OCI-LY7 (cell line): ENCODE results near the gene SIL1. TPM values are rescaled to one million over a fixed set of nuclear protein-coding genes. Genes with fewer than 3 reads are reported as not detected.
A peak's percentile ranks its signal among the peaks of the same experiment; 100 is the strongest.

Experiments used
- BruUV-seq: library from RNA; stranded (reverse); fragments of 400-500 nt; replicated peaks from 2 replicates; lab custom pipeline; 2021; lab: Mats Ljungman, UMichigan
- CTCF ChIA-PET: fragments of 300-600 bp; sonication (Branson Sonifier 250); formaldehyde crosslinking; loops from one replicate; lab custom pipeline; 2022; ENCODE audit warnings: antibody characterized with exemption; ENCODE audit not compliant: unreplicated experiment; lab: Charles Lee
- POLR2A ChIA-PET: fragments of 300-600 bp; sonication (Branson Sonifier 250); formaldehyde crosslinking; loops from one replicate; lab custom pipeline; 2022; ENCODE audit warnings: antibody characterized with exemption; lab: Charles Lee
- DNase-seq: peaks from one replicate; pipeline ENCODE4 v3.0.0-alpha.2; 2015; ENCODE audit warnings: low spot score
- H2AFZ ChIP-seq: fragments of 200-600 bp; sonication (generic), shearing (Covaris generic); 2 replicates; pipeline ENCODE4 v1.6.1; 2014; ENCODE audit warnings: mild to moderate bottlenecking, antibody characterized with exemption, low read length, moderate library complexity
- H3K27ac ChIP-seq: fragments of 200-600 bp; sonication (generic); 2 replicates; pipeline ENCODE4 v1.5.1; 2014; ENCODE audit warnings: mixed run types, low read depth, mild to moderate bottlenecking, moderate library complexity, low read length, inconsistent platforms; ENCODE audit not compliant: poor library complexity, severe bottlenecking
- H3K36me3 ChIP-seq: fragments of 200-600 bp; sonication (generic); 2 replicates; pipeline ENCODE4 v1.6.1; 2014; ENCODE audit warnings: mild to moderate bottlenecking, antibody characterized with exemption, low read length, moderate library complexity, mixed read lengths; ENCODE audit not compliant: insufficient read depth
- H3K4me1 ChIP-seq: fragments of 200-600 bp; sonication (generic); 2 replicates; pipeline ENCODE4 v1.5.1; 2014; ENCODE audit warnings: mild to moderate bottlenecking, low read length; ENCODE audit not compliant: insufficient read depth, poor library complexity, severe bottlenecking
- H3K4me2 ChIP-seq: fragments of 200-600 bp; sonication (generic); 2 replicates; pipeline ENCODE4 v1.6.1; 2014; ENCODE audit warnings: mild to moderate bottlenecking, low read length
- H3K4me3 ChIP-seq: fragments of 200-600 bp; sonication (generic); 2 replicates; pipeline ENCODE4 v1.5.1; 2014; ENCODE audit warnings: mild to moderate bottlenecking, low read depth, low read length; ENCODE audit not compliant: poor library complexity, severe bottlenecking
- H3K79me2 ChIP-seq: fragments of 200-600 bp; sonication (generic); 2 replicates; pipeline ENCODE4 v1.6.1; 2016; ENCODE audit warnings: low read depth, mild to moderate bottlenecking, low read length, moderate library complexity, mixed read lengths; ENCODE audit not compliant: insufficient read depth
- H3K9me2 ChIP-seq: fragments of 200-600 bp; sonication (generic); 2 replicates; pipeline ENCODE4 v1.6.1; 2016; ENCODE audit warnings: mild to moderate bottlenecking, low read length, mixed read lengths; ENCODE audit not compliant: insufficient read depth
- H3K9me3 ChIP-seq: fragments of 200-600 bp; sonication (generic); 2 replicates; pipeline ENCODE4 v1.6.1; 2014; ENCODE audit warnings: mild to moderate bottlenecking, mixed run types, low read length, mixed read lengths
- H4K20me1 ChIP-seq: fragments of 200-600 bp; sonication (generic); 2 replicates; pipeline ENCODE4 v1.6.1; 2014; ENCODE audit warnings: mild to moderate bottlenecking, antibody characterized with exemption, low read length, moderate library complexity, mixed read lengths; ENCODE audit not compliant: insufficient read depth
- CTCF ChIP-seq: fragments of 200-600 bp; sonication (generic); conservative IDR thresholded peaks from 2 replicates; pipeline ENCODE4 v1.5.1; 2014; ENCODE audit warnings: mild to moderate bottlenecking, antibody characterized with exemption, low read length, moderate library complexity, mixed read lengths
- EZH2phosphoT487 ChIP-seq: fragments of 200-600 bp; sonication (generic); IDR thresholded peaks from 2 replicates; pipeline ENCODE4 v1.6.1; 2018; ENCODE audit warnings: low read depth, borderline replicate concordance, mild to moderate bottlenecking, mixed run types, antibody characterized with exemption, low read length, moderate library complexity, mixed read lengths
- intact Hi-C: fragments of 100-400 bp; cut with micrococcal nuclease; formaldehyde crosslinking; loops from one replicate; pipeline ENCODE4 v1.10.0; 2022; ENCODE audit not compliant: unreplicated experiment
- total RNA-seq, 2 experiments: library from RNA; depleted of rRNA in 1 of 2; stranded (reverse); fragments of >200 nt in 1 of 2; shearing (Covaris generic) in 1 of 2; gene quantifications; 2 replicates each; pipeline ENCODE4 v1.2.3, GENCODE V29; 2014 to 2022

SIL1 gene
- total RNA-seq, 2 experiments from 2014 or later = 9.2 to 22.8 TPM

DNA sequence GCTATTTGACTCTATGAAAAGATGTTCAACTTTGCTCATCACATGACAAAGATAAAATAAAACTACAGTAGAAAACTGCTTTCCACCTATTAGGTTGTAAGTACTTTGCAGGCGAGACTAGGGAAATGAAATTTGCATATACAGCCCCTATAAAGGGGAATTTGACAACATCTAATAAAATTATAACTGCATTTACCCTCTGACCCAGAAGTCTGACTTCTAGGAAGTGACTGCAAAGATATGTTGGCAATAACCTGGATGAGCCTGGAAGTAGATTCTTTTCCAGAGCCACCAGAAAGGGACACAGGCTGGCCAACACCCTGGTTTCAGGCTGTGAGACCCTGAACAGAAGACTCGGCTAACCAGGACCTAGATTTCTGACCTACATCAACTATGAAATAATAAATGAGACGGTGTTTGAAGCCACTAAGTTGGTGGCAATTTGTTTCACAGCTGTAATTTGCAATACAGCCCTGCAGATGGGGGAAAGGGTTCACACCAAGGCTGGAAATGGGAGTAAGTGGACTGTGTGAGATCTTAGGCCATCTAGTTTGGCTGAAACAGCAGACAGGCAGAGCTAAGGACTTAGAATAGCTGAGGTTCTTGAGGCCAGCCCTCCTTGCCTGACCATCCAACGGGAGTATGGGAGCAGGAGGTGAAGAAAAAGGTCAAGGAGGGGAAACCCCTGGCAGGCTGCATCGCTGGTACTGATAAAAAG, 106.6 kb downstream of the SIL1 start:
- TF ChIP-seq EZH2phosphoT487 (no peak), CTCF (no peak; the same call in 1 of the 2 replicates)
- no peak overlapping the region for H3K27ac ChIP-seq
- H3K36me3 ChIP-seq = no peaks in the 10 kb centered on the region
- H3K4me1 ChIP-seq = peaks cover 5% of the 10 kb centered on the region
- H3K79me2 ChIP-seq = no peaks in the 10 kb centered on the region
- ChIA-PET CTCF (no interaction called here), POLR2A (interaction anchor here (0.6 kb wide), 1 partner anchor 170 kb away, joined by 3 read pairs; no protein-coding TSS in a partner anchor)
- H3K9me2 ChIP-seq = no peaks in the 10 kb centered on the region
- H3K4me3 ChIP-seq = no peak overlapping the region
- DNase-seq = peak; percentile 2
- H2AFZ ChIP-seq = no peak overlapping the region
- no TSS peak for BruUV-seq
- H3K9me3 ChIP-seq = no peaks in the 10 kb centered on the region
- H4K20me1 ChIP-seq = no peaks in the 10 kb centered on the region
- intact Hi-C loops = no loop called here
- no peak overlapping the region for H3K4me2 ChIP-seq

DNA sequence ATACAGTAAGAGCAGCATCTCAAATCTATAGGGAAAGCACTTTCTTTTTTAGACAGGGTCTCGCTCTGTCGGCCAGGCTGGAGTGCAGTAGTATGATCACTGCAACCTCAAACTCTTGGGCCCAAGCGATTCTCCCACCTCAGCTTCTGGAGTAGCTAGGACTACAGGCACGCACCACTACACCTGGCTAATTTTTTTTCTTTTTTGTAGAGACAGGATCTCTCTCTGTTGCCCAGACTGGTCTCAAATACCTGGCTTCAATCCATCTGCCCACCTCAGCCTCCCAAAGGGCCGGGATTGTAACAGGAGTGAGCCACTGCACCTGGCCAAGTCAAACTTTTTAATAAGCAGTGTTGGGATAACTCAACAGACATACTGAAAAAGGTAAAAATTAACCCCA, 107.6 kb downstream of the SIL1 start:
- H3K9me3 ChIP-seq = no peaks in the 10 kb centered on the region
- DNase-seq = no peak
- no peak overlapping the region for H3K4me3 ChIP-seq
- H2AFZ ChIP-seq = no peak overlapping the region
- no peaks in the 10 kb centered on the region for H4K20me1 ChIP-seq
- no peak overlapping the region for H3K4me2 ChIP-seq
- H3K9me2 ChIP-seq = no peaks in the 10 kb centered on the region
- no peaks in the 10 kb centered on the region for H3K79me2 ChIP-seq
- no peaks in the 10 kb centered on the region for H3K36me3 ChIP-seq
- H3K27ac ChIP-seq = no peak overlapping the region
- BruUV-seq = no TSS peak
- TF ChIP-seq CTCF (no peak), EZH2phosphoT487 (no peak)
- ChIA-PET POLR2A (no interaction called here), CTCF (no interaction called here)
- intact Hi-C loops = no loop called here
- peaks cover 5% of the 10 kb centered on the region for H3K4me1 ChIP-seq

- no peak for DNase-seq
- POLR2A ChIA-PET = interaction anchor here (0.5 to 1.0 kb wide), 2 partner anchors 9 to 703 kb away, joined by 3 to 4 read pairs; no protein-coding TSS in a partner anchor
- intact Hi-C loops = no loop called here
- Histone ChIP-seq H3K27ac (no peak overlapping the region), H3K4me1 (no peaks in the 10 kb centered on the region), H3K36me3 (no peaks in the 10 kb centered on the region), H3K9me3 (no peaks in the 10 kb centered on the region), H3K79me2 (no peaks in the 10 kb centered on the region), H4K20me1 (no peaks in the 10 kb centered on the region), H3K9me2 (no peaks in the 10 kb centered on the region), H3K4me3 (no peak overlapping the region), H2AFZ (no peak overlapping the region), H3K4me2 (no peak overlapping the region)
- no TSS peak for BruUV-seq
- no peak for TF ChIP-seq CTCF
- no peak for TF ChIP-seq EZH2phosphoT487
- CTCF ChIA-PET = no interaction called here
Observed at GRCh38 chr5:139088024-139088423, 110.1 kb downstream of the SIL1 start.
